ENCODE results near the gene IGDCC3. TPM values are rescaled to one million over a fixed set of nuclear protein-coding genes. Genes with fewer than 3 reads are reported as not detected.

The IGDCC3 gene
- total and polyA plus RNA-seq, 2 of the 8 experiments (the other 6 are each of a cell fraction or from before 2014, with no cell fraction given): 26.8 to 45.7 TPM

DNA sequence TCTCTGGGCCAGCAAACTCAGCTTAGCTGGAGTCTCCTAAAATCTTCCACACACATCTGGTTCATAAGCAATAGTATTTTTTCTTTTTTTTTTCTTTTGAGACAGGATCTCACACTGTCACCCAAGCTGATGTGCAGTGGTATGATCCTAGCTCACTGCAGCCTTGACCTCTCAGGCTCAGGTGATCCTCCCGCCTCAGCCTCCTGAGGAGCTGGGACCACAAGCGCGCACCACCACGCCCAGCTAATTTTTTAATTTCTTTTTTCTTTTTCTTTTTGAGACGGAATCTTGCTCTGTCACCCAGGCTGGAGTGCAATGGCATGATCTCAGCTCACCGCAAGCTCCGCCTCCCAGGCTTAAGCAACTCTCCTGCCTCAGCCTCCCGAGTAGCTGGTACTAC is 39.0 kb downstream of the IGDCC3 start:
- Histone ChIP-seq H3K18ac (ENCODE audit: extremely low read depth, low read length) (no peak overlapping the region), H2AFZ (ENCODE audit: low read length) (no peak overlapping the region), H4K5ac (ENCODE audit: insufficient read length, low read depth, low read length) (no peak overlapping the region), H2AK5ac (ENCODE audit: low read depth, low read length) (0 out of 2 replicates have a peak overlapping the region, but pooled peaks have one; percentile 53), H4K8ac (ENCODE audit: extremely low read depth, insufficient read depth, low read length) (no peak overlapping the region), H3K36me3 (ENCODE audit: control insufficient read depth in 2 of 4, insufficient read depth in 4 of 4, low read length in 3 of 4) (no peaks in the 10 kb centered on the region), H3K4ac (replicated peaks; ENCODE audit: insufficient read length, low read depth, low read length) (no peak overlapping the region), H4K91ac (replicated peaks; ENCODE audit: insufficient read length, low read length) (no peak overlapping the region), H2BK12ac (ENCODE audit: low read depth, low read length) (no peak overlapping the region), H2BK120ac (replicated peaks; ENCODE audit: low read depth, low read length) (no peak overlapping the region), H3K27me3 (replicated peaks in 1 of 4; ENCODE audit: control insufficient read depth in 3 of 4, extremely low read depth in 1 of 4, insufficient read depth in 3 of 4, low read length in 3 of 4) (no peaks in the 10 kb centered on the region), H3K23ac (ENCODE audit: insufficient read length) (no peak overlapping the region), H3K9ac (replicated peaks in 1 of 4; ENCODE audit: extremely low read depth in 1 of 4, low read depth in 3 of 4, low read length in 3 of 4) (no peak overlapping the region), H3K79me1 (ENCODE audit: low read depth, low read length) (peaks cover 7% of the 10 kb centered on the region), H3K4me1 (replicated peaks in 1 of 4; ENCODE audit: control insufficient read depth in 3 of 4, insufficient read depth in 4 of 4, low read length in 3 of 4) (peaks cover 20 to 44% (median 34%) of the 10 kb centered on the region in 4 experiments), H3K27ac (ENCODE audit: low read depth, low read length) (no peak overlapping the region), H2BK20ac (ENCODE audit: low read length) (no peak overlapping the region), H2BK15ac (ENCODE audit: low read length) (no peak overlapping the region), H3K9me3 (ENCODE audit: insufficient read depth in 2 of 2, low read depth in 1 of 2, low read length in 1 of 2) (no peaks in the 10 kb centered on the region), H3K23me2 (ENCODE audit: low read depth, low read length) (no peaks in the 10 kb centered on the region), H3K14ac (ENCODE audit: insufficient read length) (no peak overlapping the region), H2BK5ac (ENCODE audit: low read depth, low read length) (no peak overlapping the region), H3K4me3 (ENCODE audit: extremely low read depth in 1 of 4, insufficient read depth in 2 of 4, low read depth in 3 of 4, low read length in 4 of 4) (no peak overlapping the region), H4K20me1 (replicated peaks in 1 of 2; ENCODE audit: control insufficient read depth in 1 of 2, insufficient read depth in 2 of 2, low read length in 2 of 2) (peaks cover 4 to 8% of the 10 kb centered on the region in 2 experiments), H3K79me2 (ENCODE audit: control insufficient read depth in 1 of 2, insufficient read depth in 2 of 2, low read length in 2 of 2) (no peaks in the 10 kb centered on the region; a peak in 1 of 4 replicates), H3K56ac (replicated peaks; ENCODE audit: insufficient read length, low read depth, low read length) (no peak overlapping the region), H3K4me2 (ENCODE audit: insufficient read depth in 1 of 2, low read depth in 2 of 2, low read length in 2 of 2) (no peak overlapping the region)
- no peak for DNase-seq (ENCODE audit: low read depth in 1 of 2, low spot score in 2 of 2)
- no peak for FAIRE-seq
- CTCF ChIA-PET (ENCODE audit: partially characterized antibody): interaction anchor here (0.6 to 5.5 kb wide), 15 partner anchors 13 to 518 kb away, joined by 3 to 50 read pairs (median 4); no protein-coding TSS in a partner anchor
- WGBS, 2 experiments (ENCODE audit: extremely low coverage in 1 of 2, insufficient coverage in 1 of 2, insufficient read length in 1 of 2, insufficient replicate concordance in 2 of 2, low coverage in 1 of 2, low lambda C conversion rate in 2 of 2, missing lambda C conversion rate in 1 of 2): 93% methylated on average over 8 of the region's 8 CpGs; no CpG with 5 or more reads in 1 of the 2 experiments
- POLR2A ChIA-PET (ENCODE audit: partially characterized antibody): interaction anchor here (0.8 to 3.7 kb wide), 6 partner anchors 10 to 48 kb away, joined by 3 to 20 read pairs (median 4); partner anchors contain the start of gene IGDCC3
- TF ChIP-seq JUN (IDR thresholded peaks at IDR 0.05; ENCODE audit: low read depth, low read length): no peak
- no peak for TF ChIP-seq TAF7 (optimal IDR thresholded peaks at IDR 0.05; ENCODE audit: borderline replicate concordance, low read depth, low read length)
- TF ChIP-seq E2F6 (IDR thresholded peaks at IDR 0.05): no peak
- no peak for TF ChIP-seq KDM4A (IDR thresholded peaks at IDR 0.05; ENCODE audit: low read depth, low read length, severe bottlenecking)
- TF ChIP-seq, protein P1, sequence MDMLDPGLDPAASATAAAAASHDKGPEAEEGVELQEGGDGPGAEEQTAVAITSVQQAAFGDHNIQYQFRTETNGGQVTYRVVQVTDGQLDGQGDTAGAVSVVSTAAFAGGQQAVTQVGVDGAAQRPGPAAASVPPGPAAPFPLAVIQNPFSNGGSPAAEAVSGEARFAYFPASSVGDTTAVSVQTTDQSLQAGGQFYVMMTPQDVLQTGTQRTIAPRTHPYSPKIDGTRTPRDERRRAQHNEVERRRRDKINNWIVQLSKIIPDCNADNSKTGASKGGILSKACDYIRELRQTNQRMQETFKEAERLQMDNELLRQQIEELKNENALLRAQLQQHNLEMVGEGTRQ (IDR thresholded peaks at IDR 0.05; ENCODE audit: low read length): no peak
- TF ChIP-seq NANOG (IDR thresholded peaks at IDR 0.05; ENCODE audit: insufficient read depth, low read depth, low read length, poor library complexity, severe bottlenecking): no peak
- TF ChIP-seq CREB1 (IDR thresholded peaks at IDR 0.05): no peak
- TF ChIP-seq HDAC6 (IDR thresholded peaks at IDR 0.05; ENCODE audit: low read depth, low read length): no peak
- no peak for TF ChIP-seq TEAD4 (IDR thresholded peaks at IDR 0.05; ENCODE audit: low read depth, low read length)
- no peak for TF ChIP-seq CHD2 (IDR thresholded peaks at IDR 0.05; ENCODE audit: low read length)
- TF ChIP-seq MAFK (IDR thresholded peaks at IDR 0.05; ENCODE audit: low read depth, low read length): no peak
- TF ChIP-seq RNF2 (IDR thresholded peaks at IDR 0.05; ENCODE audit: borderline replicate concordance, low read depth, low read length, missing control alignments, poor library complexity, severe bottlenecking): no peak

All from H1 (cell line).